HCT116 (cell line): ENCODE results near the gene COPS2. TPM values are rescaled to one million over a fixed set of nuclear protein-coding genes. Genes with fewer than 3 reads are reported as not detected.
A peak's percentile ranks its signal among the peaks of the same experiment; 100 is the strongest.

Source experiments
- ATAC-seq: fragments of 200-7000 bp; cut with Tn5 transposase; 2 replicates; pipeline ENCODE4 v1.9.1; 2020; ENCODE audit warnings: mild to moderate bottlenecking, moderate library complexity
- BruUV-seq: library from RNA; stranded (reverse); fragments of 400-500 nt; replicated peaks from 2 replicates; lab custom pipeline; 2021; lab: Mats Ljungman, UMichigan
- CTCF ChIA-PET: fragments of 300-600 bp; sonication (Branson Sonifier 250); formaldehyde crosslinking; loops from one replicate; lab custom pipeline; 2021; ENCODE audit warnings: antibody characterized with exemption; lab: Charles Lee
- POLR2A ChIA-PET: fragments of 300-600, 350-600 bp; sonication (Branson Sonifier 250); formaldehyde crosslinking; loops from one replicate; lab custom pipeline; 2021; ENCODE audit warnings: antibody characterized with exemption; lab: Charles Lee
- RAD21 ChIA-PET, 2 experiments: fragments of 300-600 bp; sonication (Branson Sonifier 250); formaldehyde crosslinking; loops; one replicate each; lab custom pipeline; 2023; ENCODE audit warnings: low total read pairs in 2 of 2; ENCODE audit not compliant: uncharacterized antibody in 2 of 2, unreplicated experiment in 2 of 2, low non-redundant PET in 1 of 2; lab: Charles Lee
- DNase-seq: peaks from one replicate; pipeline ENCODE4 v3.0.0-alpha.2; 2010; ENCODE audit warnings: low read depth, low spot score
- H2AFZ ChIP-seq: fragments of 200-600 bp; shearing (Covaris generic), sonication (generic); 2 replicates; pipeline ENCODE4 v1.6.1; 2017; ENCODE audit warnings: low read depth, mixed run types, mixed read lengths, antibody characterized with exemption, low read length; ENCODE audit not compliant: poor library complexity, severe bottlenecking
- H3K27ac ChIP-seq: 2 replicates; pipeline ENCODE4 v1.5.1; 2012; ENCODE audit warnings: low read depth, low read length
- H3K27me3 ChIP-seq: fragments of 200-600 bp; sonication (generic); 2 replicates; pipeline ENCODE4 v1.6.1; 2016; ENCODE audit warnings: mixed run types, low read length, mixed read lengths; ENCODE audit not compliant: insufficient read depth
- H3K36me3 ChIP-seq, 2 experiments: fragments of 200-500 bp in 1 of 2; fragments of 200-600 bp in 1 of 2; sonication (Bioruptor generic) in 1 of 2; sonication (generic) in 1 of 2; 2 replicates each; pipeline versions ENCODE4 v1.5.1 to v1.6.1; 2014 to 2016; ENCODE audit warnings: low read length in 2 of 2, inconsistent platforms in 1 of 2, mixed read lengths in 1 of 2, mixed run types in 1 of 2; ENCODE audit not compliant: insufficient read depth in 2 of 2, control insufficient read depth in 1 of 2
- H3K4me1 ChIP-seq, 2 experiments: fragments of 200-600 bp in 1 of 2; sonication (generic) in 1 of 2; 2 replicates each; pipeline versions ENCODE4 v1.5.1 to v1.6.1; 2012 to 2017; ENCODE audit warnings: low read length in 2 of 2, inconsistent platforms in 1 of 2, mild to moderate bottlenecking in 1 of 2, mixed read lengths in 1 of 2, mixed run types in 1 of 2, moderate library complexity in 1 of 2; ENCODE audit not compliant: insufficient read depth in 2 of 2, control insufficient read depth in 1 of 2
- H3K4me2 ChIP-seq: fragments of 200-600 bp; sonication (generic); 2 replicates; pipeline ENCODE4 v1.6.1; 2017; ENCODE audit warnings: mixed run types, low read length, mixed read lengths
- H3K4me3 ChIP-seq, 2 experiments: fragments of 200-600 bp in 1 of 2; sonication (generic) in 1 of 2; replicated peaks in 1 of 2; 2 replicates each; pipeline ENCODE4 v1.5.1; 2011 to 2016; ENCODE audit warnings: low read length in 2 of 2, control low read depth in 1 of 2, low read depth in 1 of 2, mild to moderate bottlenecking in 1 of 2, mixed read lengths in 1 of 2, mixed run types in 1 of 2
- H3K79me2 ChIP-seq: fragments of 200-600 bp; sonication (generic); 2 replicates; pipeline ENCODE4 v1.6.1; 2017; ENCODE audit warnings: mild to moderate bottlenecking, mixed run types, low read length, moderate library complexity, mixed read lengths; ENCODE audit not compliant: insufficient read depth
- H3K9ac ChIP-seq: fragments of 200-600 bp; sonication (generic); 2 replicates; pipeline ENCODE4 v1.6.1; 2016; ENCODE audit warnings: low read length, mixed read lengths
- H3K9me2 ChIP-seq: fragments of 200-600 bp; sonication (generic), shearing (Covaris generic); 2 replicates; pipeline ENCODE4 v1.6.1; 2017; ENCODE audit warnings: mixed run types, mild to moderate bottlenecking, moderate library complexity; ENCODE audit not compliant: insufficient read depth
- H3K9me3 ChIP-seq, 2 experiments: fragments of 200-500 bp in 1 of 2; fragments of 200-600 bp in 1 of 2; sonication (Bioruptor generic) in 1 of 2; sonication (generic) in 1 of 2; 2 replicates each; pipeline ENCODE4 v1.6.1; 2014 to 2017; ENCODE audit warnings: low read length in 2 of 2, mixed read lengths in 2 of 2, inconsistent platforms in 1 of 2, low read depth in 1 of 2, mild to moderate bottlenecking in 1 of 2, mixed run types in 1 of 2, moderate library complexity in 1 of 2; ENCODE audit not compliant: control insufficient read depth in 1 of 2, insufficient read depth in 1 of 2
- H4K20me1 ChIP-seq: fragments of 200-600 bp; sonication (generic), shearing (Covaris generic); 2 replicates; pipeline ENCODE4 v1.6.1; 2017; ENCODE audit warnings: mixed run types, mild to moderate bottlenecking, moderate library complexity; ENCODE audit not compliant: insufficient read depth
- EZH2 ChIP-seq: fragments of 200-600 bp; sonication (generic); IDR thresholded peaks from 2 replicates; pipeline ENCODE4 v1.6.1; 2017; ENCODE audit warnings: antibody characterized with exemption, mixed run types
- JUND ChIP-seq: IDR thresholded peaks from 2 replicates; pipeline ENCODE4 v1.6.1; 2012
- RAD21 ChIP-seq: IDR thresholded peaks from 2 replicates; pipeline ENCODE4 v1.6.1; 2012; ENCODE audit warnings: low read depth, mild to moderate bottlenecking
- intact Hi-C: fragments of 100-400 bp; cut with micrococcal nuclease; formaldehyde crosslinking; loops from 2 replicates; pipeline ENCODE4 v1.10.0; 2022
- total RNA-seq: library from RNA; stranded (reverse); gene quantifications from one replicate; pipeline ENCODE4 v1.2.1, GENCODE V29; 2021; ENCODE audit not compliant: unreplicated experiment
- TF ChIP-seq, protein P1 (sequence below), 3 experiments: fragments of 200-600 bp in 1 of 3; sonication (generic) in 1 of 3; IDR thresholded peaks in 2 of 3; conservative IDR thresholded peaks in 1 of 3; 2 replicates each; pipeline ENCODE4 v1.5.1; 2012 to 2017; ENCODE audit warnings: low read depth in 2 of 3, low read length in 2 of 3, antibody characterized with exemption in 1 of 3, borderline replicate concordance in 1 of 3, control low read depth in 1 of 3, mild to moderate bottlenecking in 1 of 3, mixed read lengths in 1 of 3, mixed run types in 1 of 3, moderate library complexity in 1 of 3; ENCODE audit not compliant: insufficient read depth in 1 of 3

Gene COPS2
- total RNA-seq, 1 experiment from 2014 or later: 93.6 TPM

- POLR2A ChIA-PET: no interaction called here
Observed at GRCh38 chr15:49148298-49148697, 7.1 kb downstream of the COPS2 start.

GRCh38 chr15:49145651-49146609 lies 9.5 kb downstream of the COPS2 start:
- Histone ChIP-seq H3K36me3 (peaks cover 23 to 24% of the 10 kb centered on the region in 2 experiments), H2AFZ (no peak overlapping the region), H3K79me2 (peaks cover 100% of the 10 kb centered on the region), H3K27me3 (no peaks in the 10 kb centered on the region), H3K27ac (no peak overlapping the region), H3K9me2 (no peaks in the 10 kb centered on the region), H3K4me3 (no peak overlapping the region), H3K4me2 (no peak overlapping the region), H3K9me3 (no peaks in the 10 kb centered on the region), H3K4me1 (no peaks in the 10 kb centered on the region), H3K9ac (no peak overlapping the region), H4K20me1 (peaks cover 47% of the 10 kb centered on the region; the same call in 1 of the 2 replicates)
- POLR2A ChIA-PET: no interaction called here
- peak; percentile 64 for ATAC-seq
- TF ChIP-seq JUND (no peak), RAD21 (peak; percentile 56)
- TF ChIP-seq, protein P1, sequence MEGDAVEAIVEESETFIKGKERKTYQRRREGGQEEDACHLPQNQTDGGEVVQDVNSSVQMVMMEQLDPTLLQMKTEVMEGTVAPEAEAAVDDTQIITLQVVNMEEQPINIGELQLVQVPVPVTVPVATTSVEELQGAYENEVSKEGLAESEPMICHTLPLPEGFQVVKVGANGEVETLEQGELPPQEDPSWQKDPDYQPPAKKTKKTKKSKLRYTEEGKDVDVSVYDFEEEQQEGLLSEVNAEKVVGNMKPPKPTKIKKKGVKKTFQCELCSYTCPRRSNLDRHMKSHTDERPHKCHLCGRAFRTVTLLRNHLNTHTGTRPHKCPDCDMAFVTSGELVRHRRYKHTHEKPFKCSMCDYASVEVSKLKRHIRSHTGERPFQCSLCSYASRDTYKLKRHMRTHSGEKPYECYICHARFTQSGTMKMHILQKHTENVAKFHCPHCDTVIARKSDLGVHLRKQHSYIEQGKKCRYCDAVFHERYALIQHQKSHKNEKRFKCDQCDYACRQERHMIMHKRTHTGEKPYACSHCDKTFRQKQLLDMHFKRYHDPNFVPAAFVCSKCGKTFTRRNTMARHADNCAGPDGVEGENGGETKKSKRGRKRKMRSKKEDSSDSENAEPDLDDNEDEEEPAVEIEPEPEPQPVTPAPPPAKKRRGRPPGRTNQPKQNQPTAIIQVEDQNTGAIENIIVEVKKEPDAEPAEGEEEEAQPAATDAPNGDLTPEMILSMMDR (IDR thresholded peaks at IDR 0.05 in 2 of 3, conservative IDR thresholded peaks at IDR 0.05 in 1 of 3; ENCODE audit: borderline replicate concordance in 1 of 3, insufficient read depth in 1 of 3, low read depth in 2 of 3, low read length in 2 of 3): peak; percentile 37 to 81 (median 65); a peak in 5 of 6 replicates
- CTCF ChIA-PET: interaction anchor here (0.6 to 3.9 kb wide), 14 partner anchors 8 to 787 kb away, joined by 3 to 26 read pairs (median 4); partner anchors contain the start of genes COPS2 and GALK2
- no TSS peak for BruUV-seq
- intact Hi-C loops: loop anchor here (1.0 to 5.0 kb wide), 2 partner anchors 284 to 789 kb away; no protein-coding TSS in a partner anchor
- RAD21 ChIA-PET: interaction anchor here in 1 of 2 experiments (1.3 kb wide), 1 partner anchor 170 kb away, joined by 3 read pairs; no protein-coding TSS in a partner anchor
- peak; percentile 35 for DNase-seq

More at GRCh38 chr15:49148298-49148697, 7.1 kb downstream of the COPS2 start:
- Histone ChIP-seq H3K27me3 (no peaks in the 10 kb centered on the region), H3K4me1 (peaks cover 4 to 11% of the 10 kb centered on the region in 2 experiments; a peak in 3 of 4 replicates), H3K9me2 (no peaks in the 10 kb centered on the region), H3K36me3 (peaks cover 1 to 9% of the 10 kb centered on the region in 2 experiments; a peak in 3 of 4 replicates), H3K27ac (no peak overlapping the region), H3K9me3 (no peaks in the 10 kb centered on the region), H2AFZ (no peak overlapping the region), H3K79me2 (peaks cover 100% of the 10 kb centered on the region), H3K4me3 (no peak overlapping the region), H3K4me2 (no peak overlapping the region), H3K9ac (no peak overlapping the region), H4K20me1 (peaks cover 52% of the 10 kb centered on the region; the same call in 1 of the 2 replicates)
- DNase-seq (no peak), ATAC-seq (no peak)
- ChIA-PET CTCF (interaction anchor here (0.9 to 3.9 kb wide), 2 partner anchors 172 to 286 kb away, joined by 3 to 26 read pairs; no protein-coding TSS in a partner anchor), RAD21 (no interaction called here)
- no peak for TF ChIP-seq EZH2
- intact Hi-C loops: loop anchor here (5.0 kb wide), 1 partner anchor 791 kb away; no protein-coding TSS in a partner anchor
- no TSS peak for BruUV-seq
